ENCODE data around the gene ANKFN1.
"Not testable (repeated sequence)": the region's sequence is repeated elsewhere in the genome, so short reads cannot be mapped to it uniquely, and the experiment has no call there.

Gene ANKFN1

DNA sequence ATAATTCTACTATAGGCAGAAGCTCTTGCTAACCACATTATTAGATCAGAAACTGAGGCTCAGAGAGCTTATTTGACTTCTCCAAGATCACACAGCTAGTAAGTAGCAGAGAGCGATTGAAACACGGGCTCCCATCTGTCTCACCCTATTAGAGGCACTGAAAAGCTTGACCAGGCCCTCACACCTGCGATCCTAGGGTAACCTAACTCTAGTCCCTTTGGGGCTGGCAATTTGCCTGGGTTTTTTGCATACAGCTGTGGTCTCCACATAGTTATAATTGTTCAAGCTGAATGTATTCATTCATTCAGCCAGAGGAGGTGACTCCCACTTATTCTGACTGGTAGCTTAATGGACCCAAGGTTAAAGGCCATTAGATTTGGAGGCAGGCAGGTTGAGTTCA, 121.2 kb downstream of the ANKFN1 start:
- H3K27me3 Mint-ChIP-seq: peaks cover 5% of the 10 kb centered on the region
- no peaks in the 10 kb centered on the region for H3K9me3 Mint-ChIP-seq (ENCODE audit: low read depth)
- H3K4me3 Mint-ChIP-seq: no peak overlapping the region
- H3K4me1 Mint-ChIP-seq (ENCODE audit: low read depth): no peaks in the 10 kb centered on the region
- no peak overlapping the region for H3K27ac Mint-ChIP-seq
- no peaks in the 10 kb centered on the region for H3K36me3 Mint-ChIP-seq

DNA sequence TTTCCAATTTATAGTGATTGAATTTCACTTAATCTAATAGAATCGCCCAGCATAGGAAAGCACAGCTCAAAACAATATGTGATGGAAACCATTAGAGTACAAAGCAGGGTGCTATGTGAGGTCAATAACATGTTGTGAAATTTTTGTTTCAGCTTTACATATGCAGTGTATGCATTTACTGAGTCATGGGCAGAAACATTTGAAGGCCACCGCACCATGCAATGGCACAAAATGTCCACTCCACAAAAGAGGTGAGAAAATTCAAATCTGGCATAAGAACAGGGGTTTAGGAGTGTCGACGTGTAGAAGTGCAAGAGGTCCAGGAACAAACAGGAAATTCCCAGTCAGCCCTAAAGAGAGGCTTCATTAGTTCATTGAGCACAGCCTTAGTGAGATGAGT, 131.2 kb downstream of the ANKFN1 start:
- Mint-ChIP-seq H3K4me3 (no peak overlapping the region), H3K4me1 (ENCODE audit: low read depth) (no peaks in the 10 kb centered on the region), H3K27ac (no peak overlapping the region), H3K27me3 (no peaks in the 10 kb centered on the region), H3K36me3 (no peaks in the 10 kb centered on the region), H3K9me3 (ENCODE audit: low read depth) (no peaks in the 10 kb centered on the region)

- not testable (repeated sequence) for H3K27ac Mint-ChIP-seq; H3K9me3 Mint-ChIP-seq (ENCODE audit: low read depth); H3K4me3 Mint-ChIP-seq; H3K36me3 Mint-ChIP-seq; H3K27me3 Mint-ChIP-seq
- peaks cover 21% of the 10 kb centered on the region for H3K4me1 Mint-ChIP-seq (ENCODE audit: low read depth)
These were observed 135.5 kb downstream of the ANKFN1 start for GRCh38 chr17:56288786-56289185.

DNA sequence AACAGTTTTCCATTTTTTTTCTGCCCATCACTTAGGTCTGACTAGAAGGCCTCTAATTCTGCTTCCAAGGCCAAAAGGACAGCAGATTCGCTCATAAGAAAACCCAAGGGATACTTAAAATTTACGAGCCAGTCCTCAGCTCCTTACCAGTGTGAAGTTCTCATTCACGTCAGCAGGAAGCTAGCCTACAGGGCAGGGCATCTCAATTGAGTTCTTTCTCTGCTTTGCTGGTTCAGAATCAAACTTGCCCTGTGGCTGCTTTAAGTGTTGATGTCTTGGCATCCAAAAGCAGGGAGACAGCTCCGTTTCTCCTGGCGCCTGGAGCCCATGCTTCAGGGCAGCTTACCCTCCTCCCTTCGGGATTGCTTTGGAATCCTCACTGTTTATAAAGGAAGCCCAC, 136.0 kb downstream of the ANKFN1 start:
- peaks cover 21% of the 10 kb centered on the region for H3K4me1 Mint-ChIP-seq (ENCODE audit: low read depth)
- H3K27ac Mint-ChIP-seq: no peak overlapping the region
- no peaks in the 10 kb centered on the region for H3K27me3 Mint-ChIP-seq
- no peaks in the 10 kb centered on the region for H3K9me3 Mint-ChIP-seq (ENCODE audit: low read depth)
- no peak overlapping the region for H3K4me3 Mint-ChIP-seq
- no peaks in the 10 kb centered on the region for H3K36me3 Mint-ChIP-seq

DNA sequence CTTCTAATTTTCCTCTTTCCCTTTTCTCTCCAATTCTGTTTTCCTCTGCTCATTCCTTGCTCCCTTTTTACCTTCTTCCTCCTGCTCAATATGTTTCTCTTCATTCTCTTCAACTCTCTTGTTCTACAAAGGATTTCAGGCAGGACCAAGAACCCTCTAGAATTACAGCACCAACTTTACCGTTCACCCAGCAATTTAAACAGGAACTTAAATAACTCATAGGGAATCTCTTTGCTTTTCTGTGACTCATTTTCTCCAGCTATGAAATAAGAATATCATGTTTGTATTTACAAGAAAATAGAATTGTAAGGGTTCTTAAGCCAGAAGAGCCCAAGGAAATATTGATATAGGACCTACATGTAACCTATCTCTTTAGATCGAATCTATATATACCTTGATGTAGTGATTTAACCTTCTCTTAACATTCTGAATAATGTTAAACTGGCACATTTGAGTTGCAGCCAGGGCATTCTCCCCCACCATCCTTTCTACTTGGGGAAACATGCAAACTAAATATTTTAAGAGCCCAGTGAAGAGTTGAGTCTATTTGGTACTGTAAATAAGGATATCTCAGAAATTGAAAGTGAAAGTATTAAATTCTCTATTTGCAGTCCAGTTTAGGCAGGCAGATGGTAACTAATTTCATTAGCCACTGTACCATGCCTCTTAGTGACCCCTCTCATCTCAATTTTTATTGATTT, 137.0 kb downstream of the ANKFN1 start:
- Mint-ChIP-seq H3K27ac (no peak overlapping the region), H3K4me3 (peak overlapping the region; percentile 61), H3K27me3 (no peaks in the 10 kb centered on the region), H3K36me3 (no peaks in the 10 kb centered on the region), H3K4me1 (ENCODE audit: low read depth) (peaks cover 21% of the 10 kb centered on the region), H3K9me3 (ENCODE audit: low read depth) (no peaks in the 10 kb centered on the region)

DNA sequence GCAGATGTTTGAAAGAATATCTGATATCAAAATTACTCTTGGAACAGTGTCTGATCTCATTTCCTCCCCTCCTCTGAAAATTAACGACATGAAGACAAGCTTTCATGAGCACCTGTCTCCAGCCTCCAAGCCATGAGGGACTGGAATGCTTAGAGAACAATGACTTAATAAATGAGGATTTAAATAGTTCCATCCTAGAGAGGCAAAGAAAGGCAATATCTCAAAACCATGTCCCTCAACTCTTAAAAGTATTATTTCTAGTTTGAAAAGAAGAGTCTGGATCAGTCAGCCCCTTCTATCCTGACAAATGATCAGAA, 137.5 kb downstream of the ANKFN1 start:
- Mint-ChIP-seq H3K27ac (no peak overlapping the region), H3K36me3 (no peaks in the 10 kb centered on the region), H3K9me3 (ENCODE audit: low read depth) (no peaks in the 10 kb centered on the region), H3K27me3 (no peaks in the 10 kb centered on the region), H3K4me1 (ENCODE audit: low read depth) (peaks cover 21% of the 10 kb centered on the region), H3K4me3 (peak overlapping the region; percentile 61)

DNA sequence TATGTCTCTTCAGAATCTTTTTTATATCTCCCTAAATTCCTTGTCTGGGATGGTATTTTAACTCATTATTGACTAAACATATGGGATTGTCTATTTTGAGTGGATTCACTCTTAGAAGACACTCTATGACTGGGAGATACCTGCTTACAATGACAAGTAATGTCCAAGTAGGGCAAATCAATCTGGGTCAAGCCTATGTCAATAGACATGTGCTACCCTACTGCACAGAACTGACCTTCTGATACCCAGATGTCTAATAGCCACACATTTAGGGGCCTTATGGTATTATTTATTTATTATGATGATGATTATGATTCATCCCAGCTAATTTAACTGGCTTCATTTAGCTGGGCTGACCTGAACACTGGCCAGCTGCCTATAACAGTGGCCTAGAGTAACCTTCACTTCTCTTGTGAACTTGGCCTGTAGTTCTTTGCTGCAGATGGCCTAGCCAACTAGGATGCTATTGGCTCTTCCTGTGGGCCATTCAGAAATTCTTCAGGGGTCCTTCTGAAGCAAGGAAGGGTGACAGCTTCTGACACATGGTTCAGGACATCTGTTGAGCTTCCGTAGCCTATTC, 138.0 kb downstream of the ANKFN1 start:
- Mint-ChIP-seq H3K27ac (no peak overlapping the region), H3K4me1 (ENCODE audit: low read depth) (peaks cover 23% of the 10 kb centered on the region), H3K27me3 (no peaks in the 10 kb centered on the region), H3K4me3 (no peak overlapping the region), H3K9me3 (ENCODE audit: low read depth) (no peaks in the 10 kb centered on the region), H3K36me3 (no peaks in the 10 kb centered on the region)

DNA sequence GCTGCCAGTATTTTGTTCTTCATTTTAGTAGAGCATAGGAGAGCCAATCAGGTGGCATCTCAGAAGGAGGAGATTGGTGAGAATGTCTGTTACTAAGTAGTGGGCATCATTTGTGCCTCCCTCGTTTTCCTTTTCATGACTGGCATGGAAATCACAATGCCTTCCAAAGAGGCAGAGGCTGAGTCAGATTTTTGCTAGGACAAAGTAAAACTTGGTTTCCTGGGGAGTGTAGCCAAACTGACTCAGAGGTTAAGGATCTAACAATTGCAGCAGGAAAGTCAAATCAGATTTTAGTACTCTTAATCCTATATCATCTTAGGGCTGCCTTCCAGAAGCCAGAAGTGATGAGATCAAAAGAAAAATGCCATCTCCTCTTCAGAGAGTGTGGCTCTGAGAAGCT, 138.7 kb downstream of the ANKFN1 start:
- Mint-ChIP-seq H3K4me3 (no peak overlapping the region), H3K27me3 (no peaks in the 10 kb centered on the region), H3K36me3 (no peaks in the 10 kb centered on the region), H3K4me1 (ENCODE audit: low read depth) (peaks cover 27% of the 10 kb centered on the region), H3K27ac (no peak overlapping the region), H3K9me3 (ENCODE audit: low read depth) (no peaks in the 10 kb centered on the region)

DNA sequence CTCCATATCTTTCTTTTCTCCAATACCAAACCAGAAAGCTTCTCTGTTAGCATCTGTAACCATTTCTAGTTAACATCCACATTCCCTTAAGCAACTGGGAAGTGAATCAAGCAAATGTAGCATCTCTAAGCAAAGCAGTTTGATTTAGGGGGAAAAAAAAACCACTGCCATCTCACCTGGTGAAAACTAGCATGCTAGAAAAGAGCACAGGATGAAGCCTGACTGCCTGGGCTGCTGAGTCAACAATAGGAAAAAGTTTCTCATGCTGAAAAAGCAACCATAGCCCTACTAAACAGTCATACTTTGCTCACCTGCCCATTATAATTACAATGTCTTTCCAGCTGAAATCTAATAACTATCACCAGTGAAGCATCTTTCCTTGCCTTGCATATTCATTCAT, 139.3 kb downstream of the ANKFN1 start:
- H3K27ac Mint-ChIP-seq: no peak overlapping the region
- no peaks in the 10 kb centered on the region for H3K9me3 Mint-ChIP-seq (ENCODE audit: low read depth)
- H3K36me3 Mint-ChIP-seq: no peaks in the 10 kb centered on the region
- H3K4me3 Mint-ChIP-seq: no peak overlapping the region
- peaks cover 33% of the 10 kb centered on the region for H3K4me1 Mint-ChIP-seq (ENCODE audit: low read depth)
- H3K27me3 Mint-ChIP-seq: no peaks in the 10 kb centered on the region

GRCh38 chr17:56297184-56297583, 143.9 kb downstream of the ANKFN1 start:
- Mint-ChIP-seq H3K9me3 (ENCODE audit: low read depth) (no peaks in the 10 kb centered on the region), H3K4me1 (ENCODE audit: low read depth) (peaks cover 21% of the 10 kb centered on the region), H3K27me3 (no peaks in the 10 kb centered on the region), H3K27ac (peak overlapping the region; percentile 16), H3K36me3 (no peaks in the 10 kb centered on the region), H3K4me3 (peak overlapping the region; percentile 66)

GRCh38 chr17:56298846-56299245, 145.6 kb downstream of the ANKFN1 start:
- no peaks in the 10 kb centered on the region for H3K27me3 Mint-ChIP-seq
- peaks cover 16% of the 10 kb centered on the region for H3K4me1 Mint-ChIP-seq (ENCODE audit: low read depth)
- no peak overlapping the region for H3K27ac Mint-ChIP-seq
- H3K4me3 Mint-ChIP-seq: no peak overlapping the region
- H3K9me3 Mint-ChIP-seq (ENCODE audit: low read depth): no peaks in the 10 kb centered on the region
- H3K36me3 Mint-ChIP-seq: no peaks in the 10 kb centered on the region

GRCh38 chr17:56300144-56300543, 146.9 kb downstream of the ANKFN1 start:
- H3K4me3 Mint-ChIP-seq: no peak overlapping the region
- H3K4me1 Mint-ChIP-seq (ENCODE audit: low read depth): peaks cover 16% of the 10 kb centered on the region
- H3K27ac Mint-ChIP-seq: no peak overlapping the region
- H3K27me3 Mint-ChIP-seq: no peaks in the 10 kb centered on the region
- no peaks in the 10 kb centered on the region for H3K36me3 Mint-ChIP-seq
- H3K9me3 Mint-ChIP-seq (ENCODE audit: low read depth): no peaks in the 10 kb centered on the region

GRCh38 chr17:56305007-56305406, 151.7 kb downstream of the ANKFN1 start:
- H3K36me3 Mint-ChIP-seq: no peaks in the 10 kb centered on the region
- no peak overlapping the region for H3K4me3 Mint-ChIP-seq
- no peak overlapping the region for H3K27ac Mint-ChIP-seq
- no peaks in the 10 kb centered on the region for H3K9me3 Mint-ChIP-seq (ENCODE audit: low read depth)
- no peaks in the 10 kb centered on the region for H3K4me1 Mint-ChIP-seq (ENCODE audit: low read depth)
- H3K27me3 Mint-ChIP-seq: peaks cover 2% of the 10 kb centered on the region

DNA sequence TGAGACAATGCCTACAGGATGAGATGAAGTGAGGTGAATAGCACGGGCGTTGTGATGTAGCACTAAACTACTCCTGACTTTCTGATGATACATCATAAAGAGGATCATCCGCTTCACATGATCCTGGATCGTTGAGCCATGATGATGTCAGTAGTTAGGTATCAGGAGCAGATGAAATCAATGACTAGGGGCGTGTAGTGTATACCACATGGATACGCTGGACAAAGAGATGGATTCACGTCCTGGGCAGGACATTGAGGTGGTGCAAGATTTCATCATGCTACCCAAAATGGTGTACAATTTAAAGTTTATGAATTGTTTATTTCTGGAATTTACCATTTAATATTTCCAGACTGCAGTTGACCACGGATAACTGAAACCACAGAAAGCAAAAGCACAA, 156.6 kb downstream of the ANKFN1 start:
- Mint-ChIP-seq H3K27me3 (peaks cover 2% of the 10 kb centered on the region), H3K27ac (no peak overlapping the region), H3K4me1 (ENCODE audit: low read depth) (no peaks in the 10 kb centered on the region), H3K9me3 (ENCODE audit: low read depth) (no peaks in the 10 kb centered on the region), H3K36me3 (no peaks in the 10 kb centered on the region), H3K4me3 (no peak overlapping the region)

GRCh38 chr17:56310782-56311181, 157.5 kb downstream of the ANKFN1 start:
- Mint-ChIP-seq H3K27ac (no peak overlapping the region), H3K4me1 (ENCODE audit: low read depth) (no peaks in the 10 kb centered on the region), H3K9me3 (ENCODE audit: low read depth) (no peaks in the 10 kb centered on the region), H3K36me3 (no peaks in the 10 kb centered on the region), H3K27me3 (peaks cover 2% of the 10 kb centered on the region), H3K4me3 (no peak overlapping the region)

GRCh38 chr17:56313201-56313600, 159.9 kb downstream of the ANKFN1 start:
- Mint-ChIP-seq H3K27me3 (peaks cover 2% of the 10 kb centered on the region), H3K27ac (no peak overlapping the region), H3K36me3 (no peaks in the 10 kb centered on the region), H3K4me1 (ENCODE audit: low read depth) (no peaks in the 10 kb centered on the region), H3K4me3 (no peak overlapping the region), H3K9me3 (ENCODE audit: low read depth) (no peaks in the 10 kb centered on the region)

All from activated naive CD8-positive, alpha-beta T cell (primary cell).